Naive B cell (primary cell): ENCODE measurements around the gene HOXC5. TPM values are rescaled to one million over a fixed set of nuclear protein-coding genes. Genes with fewer than 3 reads are reported as not detected.

Experiments
- ATAC-seq, 2 donors: fragments of 150-1000 bp; cut with Tn5 transposase; 2 replicates each; pipeline ENCODE4 v1.10.0; 2021; ENCODE audit warnings: low read depth in 2 of 2, mild to moderate bottlenecking in 2 of 2, moderate library complexity in 2 of 2
- DNase-seq: peaks from one replicate; pipeline ENCODE4 v3.0.0; 2022
- H3K27ac Mint-ChIP-seq, 6 donors: one replicate each; pipeline ENCODE4 v1.8.0; 2020 to 2022; ENCODE audit warnings: mild to moderate bottlenecking in 6 of 6, mixed read lengths in 6 of 6, moderate library complexity in 5 of 6, inconsistent platforms in 2 of 6
- H3K27me3 Mint-ChIP-seq, 3 donors: one replicate each; pipeline ENCODE4 v1.8.0; 2021 to 2022; ENCODE audit warnings: mixed read lengths in 3 of 3, mild to moderate bottlenecking in 1 of 3
- H3K36me3 Mint-ChIP-seq, 2 donors: one replicate each; pipeline ENCODE4 v1.8.0; 2020 to 2022; ENCODE audit warnings: mixed read lengths in 2 of 2, inconsistent platforms in 1 of 2, mild to moderate bottlenecking in 1 of 2
- H3K4me1 Mint-ChIP-seq, 3 donors: one replicate each; pipeline ENCODE4 v1.8.0; 2020 to 2022; ENCODE audit warnings: mixed read lengths in 3 of 3, inconsistent platforms in 1 of 3, mild to moderate bottlenecking in 1 of 3, moderate library complexity in 1 of 3
- H3K4me3 Mint-ChIP-seq, 8 donors: one replicate each; pipeline ENCODE4 v1.8.0; 2020 to 2022; ENCODE audit warnings: mild to moderate bottlenecking in 8 of 8, mixed read lengths in 8 of 8, moderate library complexity in 8 of 8, inconsistent platforms in 2 of 8
- H3K9me3 Mint-ChIP-seq, 7 donors: one replicate each; pipeline ENCODE4 v1.8.0; 2020 to 2022; ENCODE audit warnings: mixed read lengths in 7 of 7, mild to moderate bottlenecking in 5 of 7, inconsistent platforms in 2 of 7, moderate library complexity in 1 of 7
- polyA plus RNA-seq, 6 donors: library from polyadenylated mRNA; unstranded; fragments of 300-500 nt; fragmentation: Illumina TruSeq; gene quantifications; one replicate each; pipeline ENCODE4 v1.2.3, GENCODE V29; 2021; ENCODE audit warnings: low read depth in 6 of 6

HOXC5 gene
- polyA plus RNA-seq, 6 donors from 2014 or later = not detected

- DNase-seq (no peak), ATAC-seq (peak in 1 of 2 donors; percentile 30)
- peak overlapping the region in 3 of 8 donors; percentile 1 to 49 (median 11) for H3K4me3 Mint-ChIP-seq
- peaks cover 69 to 91% (median 89%) of the 10 kb centered on the region in 3 donors for H3K27me3 Mint-ChIP-seq
- H3K4me1 Mint-ChIP-seq = peaks cover 19 to 26% (median 20%) of the 10 kb centered on the region in 3 donors
- no peak overlapping the region for H3K27ac Mint-ChIP-seq
- peaks cover 0 to 4% (median 2%) of the 10 kb centered on the region in 7 donors for H3K9me3 Mint-ChIP-seq
- H3K36me3 Mint-ChIP-seq = no peaks in the 10 kb centered on the region
These were observed 11.3 kb upstream of the HOXC5 start for GRCh38 chr12:54021432-54022013.

DNA sequence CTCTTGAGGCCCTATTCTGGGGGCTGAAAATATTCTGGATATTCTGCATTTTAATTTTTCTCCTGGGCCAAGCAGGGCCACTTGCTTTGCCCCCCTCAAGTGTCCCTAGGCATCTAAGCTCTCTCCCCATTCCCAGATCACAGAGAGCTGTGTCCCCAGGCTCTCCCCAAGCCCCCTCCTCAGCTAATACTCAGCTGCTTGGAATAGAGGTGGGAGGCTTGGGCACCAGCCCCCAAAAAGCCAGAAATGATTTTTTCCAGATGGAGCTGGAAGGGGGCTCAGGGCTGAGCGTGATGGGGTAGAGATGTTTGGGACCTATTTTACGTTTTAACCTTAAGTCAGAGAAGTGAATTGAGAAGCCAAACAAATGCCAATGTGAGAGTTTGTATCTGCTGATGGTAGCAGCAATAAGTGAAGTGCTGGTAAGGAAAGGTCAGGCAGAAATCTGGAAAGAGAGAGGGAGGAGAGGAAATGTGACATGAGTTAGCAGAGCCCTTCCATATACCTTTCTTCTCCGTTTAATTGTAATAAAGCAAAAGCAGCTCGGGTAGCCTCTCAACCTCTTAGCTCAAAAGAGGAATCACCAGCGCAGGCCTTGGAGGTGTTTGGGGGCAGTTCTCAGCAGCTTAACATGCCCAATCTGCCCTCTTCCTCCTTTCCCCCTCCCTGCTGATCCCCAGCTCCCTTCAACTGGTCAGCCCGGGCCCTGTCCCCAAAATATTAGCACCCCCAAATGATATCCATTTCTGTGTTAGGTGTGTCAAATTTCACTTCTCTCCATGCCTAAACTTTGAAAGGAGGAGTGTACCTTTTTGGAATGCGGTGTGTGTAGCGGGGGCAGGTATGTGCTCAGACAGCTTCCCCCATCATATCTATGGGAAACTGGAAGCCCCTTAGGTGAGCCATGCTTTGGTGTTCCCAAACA, 9.6 kb upstream of the HOXC5 start:
- ATAC-seq (no peak), DNase-seq (no peak)
- H3K9me3 Mint-ChIP-seq = peaks cover 0 to 3% (median 0%) of the 10 kb centered on the region in 7 donors
- no peak overlapping the region for H3K27ac Mint-ChIP-seq
- H3K27me3 Mint-ChIP-seq = peaks cover 72 to 93% (median 92%) of the 10 kb centered on the region in 3 donors
- H3K36me3 Mint-ChIP-seq = no peaks in the 10 kb centered on the region
- H3K4me1 Mint-ChIP-seq = peaks cover 12 to 22% (median 17%) of the 10 kb centered on the region in 3 donors
- H3K4me3 Mint-ChIP-seq = peak overlapping the region in 1 of 8 donors; percentile 22

GRCh38 chr12:54024127-54024526, 8.7 kb upstream of the HOXC5 start:
- Mint-ChIP-seq H3K9me3 (peaks cover 0 to 3% (median 0%) of the 10 kb centered on the region in 7 donors), H3K4me3 (no peak overlapping the region), H3K4me1 (peaks cover 13 to 23% (median 21%) of the 10 kb centered on the region in 3 donors), H3K36me3 (no peaks in the 10 kb centered on the region), H3K27me3 (peaks cover 79 to 97% (median 94%) of the 10 kb centered on the region in 3 donors), H3K27ac (peak overlapping the region in 1 of 6 donors; percentile 50)
- no peak for DNase-seq
- ATAC-seq = no peak

DNA sequence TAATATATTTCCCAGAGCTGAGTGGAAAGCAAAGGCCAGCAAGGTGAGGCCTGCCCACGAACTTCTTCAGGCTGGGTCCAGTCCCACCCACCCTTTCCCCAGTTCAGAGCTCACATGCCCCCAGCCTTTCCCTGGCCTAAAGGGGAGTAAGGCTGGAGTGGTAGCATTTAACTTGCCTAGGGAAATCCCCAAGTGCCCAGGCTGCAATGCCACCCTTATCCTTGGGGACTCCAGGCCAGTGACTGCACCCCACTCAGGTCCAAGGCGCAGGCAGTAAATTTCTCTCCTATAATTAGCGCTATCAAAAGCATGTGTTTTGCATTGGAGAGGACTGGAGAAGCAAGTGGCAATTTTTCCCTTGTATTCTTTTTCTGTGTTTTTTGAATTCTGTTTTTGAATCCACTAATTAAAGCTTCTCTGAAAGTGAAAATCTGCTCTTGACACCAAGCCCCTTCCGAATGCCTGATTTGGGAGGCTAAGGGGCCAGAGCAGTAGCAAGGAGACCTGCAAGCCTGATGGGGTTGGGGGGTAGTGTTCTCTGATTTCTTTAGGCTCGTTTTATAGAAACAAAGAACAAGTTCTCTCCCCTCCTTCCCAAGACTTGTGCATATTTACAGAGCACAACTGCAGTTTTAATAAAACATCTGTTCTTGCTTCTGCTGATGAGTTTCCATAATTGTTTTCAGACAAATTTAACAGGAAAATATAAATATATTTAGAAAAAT, 8.1 kb upstream of the HOXC5 start:
- H3K9me3 Mint-ChIP-seq = peaks cover 0 to 5% (median 0%) of the 10 kb centered on the region in 7 donors
- no peak for ATAC-seq
- no peak overlapping the region for H3K4me3 Mint-ChIP-seq
- H3K4me1 Mint-ChIP-seq = peaks cover 12 to 24% (median 18%) of the 10 kb centered on the region in 3 donors
- H3K36me3 Mint-ChIP-seq = no peaks in the 10 kb centered on the region
- H3K27ac Mint-ChIP-seq = no peak overlapping the region
- DNase-seq = no peak
- peaks cover 80 to 95% (median 93%) of the 10 kb centered on the region in 3 donors for H3K27me3 Mint-ChIP-seq

- Mint-ChIP-seq H3K4me1 (peaks cover 12 to 22% (median 14%) of the 10 kb centered on the region in 3 donors), H3K9me3 (peaks cover 0 to 3% (median 0%) of the 10 kb centered on the region in 7 donors), H3K27me3 (peaks cover 81 to 95% (median 93%) of the 10 kb centered on the region in 3 donors), H3K36me3 (no peaks in the 10 kb centered on the region), H3K27ac (no peak overlapping the region), H3K4me3 (no peak overlapping the region)
- no peak for DNase-seq
- no peak for ATAC-seq
These were observed 7.1 kb upstream of the HOXC5 start for GRCh38 chr12:54025499-54026405.

DNA sequence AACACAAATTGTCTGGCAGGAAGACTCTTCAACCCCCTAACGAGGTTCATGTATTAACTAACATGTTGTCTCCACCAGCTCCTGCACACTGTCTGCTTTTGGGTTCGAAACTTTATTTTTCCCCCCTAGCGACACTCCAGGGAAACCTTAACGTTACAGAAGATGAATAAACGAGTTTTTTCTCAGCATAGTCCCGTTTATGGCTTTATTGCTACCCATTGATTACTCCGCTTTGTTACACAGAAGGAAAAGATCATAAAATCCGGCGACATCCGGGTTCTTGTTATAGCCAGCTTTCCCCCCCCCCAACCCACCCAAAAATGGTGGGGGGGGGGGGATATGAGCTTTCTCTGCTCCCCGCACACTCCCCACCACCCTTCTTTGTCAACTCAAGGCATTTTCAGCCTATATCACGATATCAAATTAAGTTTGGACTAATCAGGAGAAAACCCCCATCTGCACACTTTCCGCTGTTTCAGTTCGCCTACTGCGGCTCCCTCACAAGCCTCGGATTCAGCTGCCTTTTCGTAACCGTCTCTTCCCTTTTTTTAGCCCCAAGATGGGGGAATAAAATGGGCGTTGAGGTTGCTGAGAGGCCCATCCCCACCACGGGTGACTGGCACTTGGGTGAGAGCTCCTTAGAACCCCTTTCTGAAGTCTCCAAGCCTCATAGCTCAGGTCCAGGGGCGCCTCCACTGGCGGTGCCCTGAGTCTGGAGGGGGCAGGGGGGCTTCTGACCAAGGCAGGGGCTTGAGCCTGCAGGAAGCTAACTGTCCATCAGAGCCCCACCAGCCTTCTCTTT, 6.0 kb upstream of the HOXC5 start:
- Mint-ChIP-seq H3K4me1 (peaks cover 14 to 25% (median 19%) of the 10 kb centered on the region in 3 donors), H3K9me3 (peaks cover 0 to 3% (median 0%) of the 10 kb centered on the region in 7 donors), H3K4me3 (peak overlapping the region in 1 of 8 donors; percentile 40), H3K27me3 (peaks cover 78 to 94% (median 93%) of the 10 kb centered on the region in 3 donors), H3K36me3 (no peaks in the 10 kb centered on the region), H3K27ac (peak overlapping the region in 2 of 6 donors; percentile 36 to 53)
- no peak for ATAC-seq
- no peak for DNase-seq

DNA sequence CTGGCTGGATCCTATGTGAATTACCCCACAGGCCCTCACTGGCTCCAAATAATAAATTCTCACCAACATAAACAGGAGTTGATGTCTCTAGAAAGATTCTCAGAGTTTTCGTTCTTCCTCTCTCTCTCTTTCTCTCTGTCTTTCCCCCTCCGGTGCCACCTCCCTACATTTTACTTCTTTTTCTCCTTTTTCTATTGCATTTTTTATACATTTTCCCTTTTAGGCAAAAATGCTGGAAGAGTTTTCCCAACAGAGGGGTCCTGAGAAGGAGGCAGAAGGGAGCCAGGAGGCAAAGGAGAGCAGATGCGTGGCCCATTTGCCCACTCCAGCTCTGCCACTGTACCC, 5.4 kb upstream of the HOXC5 start:
- Mint-ChIP-seq H3K27me3 (peaks cover 78 to 94% (median 93%) of the 10 kb centered on the region in 3 donors), H3K36me3 (no peaks in the 10 kb centered on the region), H3K9me3 (peaks cover 0 to 3% (median 0%) of the 10 kb centered on the region in 7 donors), H3K27ac (no peak overlapping the region), H3K4me3 (no peak overlapping the region), H3K4me1 (peaks cover 18 to 28% (median 20%) of the 10 kb centered on the region in 3 donors)
- DNase-seq (no peak), ATAC-seq (no peak)

DNA sequence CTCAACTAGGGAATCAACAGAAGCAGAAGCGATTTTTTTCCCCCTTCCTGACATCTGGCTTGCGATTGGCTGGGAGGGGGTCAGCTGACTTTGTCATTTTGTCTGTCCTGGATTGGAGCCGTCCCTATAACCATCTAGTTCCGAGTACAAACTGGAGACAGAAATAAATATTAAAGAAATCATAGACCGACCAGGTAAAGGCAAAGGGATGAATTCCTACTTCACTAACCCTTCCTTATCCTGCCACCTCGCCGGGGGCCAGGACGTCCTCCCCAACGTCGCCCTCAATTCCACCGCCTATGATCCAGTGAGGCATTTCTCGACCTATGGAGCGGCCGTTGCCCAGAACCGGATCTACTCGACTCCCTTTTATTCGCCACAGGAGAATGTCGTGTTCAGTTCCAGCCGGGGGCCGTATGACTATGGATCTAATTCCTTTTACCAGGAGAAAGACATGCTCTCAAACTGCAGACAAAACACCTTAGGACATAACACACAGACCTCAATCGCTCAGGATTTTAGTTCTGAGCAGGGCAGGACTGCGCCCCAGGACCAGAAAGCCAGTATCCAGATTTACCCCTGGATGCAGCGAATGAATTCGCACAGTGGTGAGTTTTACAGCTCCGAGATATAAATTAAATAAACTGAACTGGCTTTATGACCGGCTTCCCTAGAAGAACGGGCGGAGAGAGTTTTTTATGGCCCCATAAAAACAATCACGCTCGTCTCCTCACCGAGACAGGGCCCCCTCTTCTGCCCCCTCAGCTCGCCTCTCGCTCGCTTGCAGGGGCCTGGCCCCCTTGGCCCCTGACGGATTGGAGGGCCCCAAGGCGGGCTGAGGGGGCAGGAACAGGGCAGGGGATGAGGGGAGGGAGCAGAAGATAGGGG, 4.3 kb upstream of the HOXC5 start, which contains the start of gene HOXC6:
HOXC6 (plus strand) TSS at position 127 of the 888 bp plus-strand sequence; CDS start at position 209, 82 bp downstream.
- DNase-seq (no peak), ATAC-seq (no peak)
- Mint-ChIP-seq H3K27me3 (peaks cover 78 to 94% (median 93%) of the 10 kb centered on the region in 3 donors), H3K9me3 (peaks cover 0 to 7% (median 5%) of the 10 kb centered on the region in 7 donors), H3K4me1 (peaks cover 26 to 38% (median 26%) of the 10 kb centered on the region in 3 donors), H3K36me3 (no peaks in the 10 kb centered on the region), H3K27ac (peak within 1 kb of the TSS in 2 of 6 donors; percentile 42 to 49), H3K4me3 (peak within 1 kb of the TSS in 3 of 8 donors; percentile 38 to 53 (median 39))

- Mint-ChIP-seq H3K4me3 (peak overlapping the region in 4 of 8 donors; percentile 29 to 72 (median 51)), H3K4me1 (peaks cover 26 to 39% (median 32%) of the 10 kb centered on the region in 3 donors), H3K9me3 (peaks cover 0 to 8% (median 5%) of the 10 kb centered on the region in 7 donors), H3K27ac (peak overlapping the region in 2 of 6 donors; percentile 65 to 93), H3K27me3 (peaks cover 76 to 92% (median 90%) of the 10 kb centered on the region in 3 donors), H3K36me3 (no peaks in the 10 kb centered on the region)
- DNase-seq (no peak), ATAC-seq (no peak)
These were observed 3.1 kb upstream of the HOXC5 start for GRCh38 chr12:54029529-54030441.

GRCh38 chr12:54030442-54030801, 2.4 kb upstream of the HOXC5 start:
- Mint-ChIP-seq H3K36me3 (no peaks in the 10 kb centered on the region), H3K9me3 (peaks cover 0 to 8% (median 5%) of the 10 kb centered on the region in 7 donors), H3K27me3 (peaks cover 77 to 92% (median 90%) of the 10 kb centered on the region in 3 donors), H3K27ac (no peak overlapping the region), H3K4me3 (peak overlapping the region in 1 of 8 donors; percentile 30), H3K4me1 (peaks cover 30 to 42% (median 35%) of the 10 kb centered on the region in 3 donors)
- DNase-seq (no peak), ATAC-seq (no peak)
